Inflammatory macrophage (primary cell): ENCODE results near the gene ING4.

Source experiments
- DNase-seq, 2 donors: peaks; one replicate each; pipeline ENCODE4 v3.0.0-alpha.2; 2020 to 2022

Gene ING4

DNA sequence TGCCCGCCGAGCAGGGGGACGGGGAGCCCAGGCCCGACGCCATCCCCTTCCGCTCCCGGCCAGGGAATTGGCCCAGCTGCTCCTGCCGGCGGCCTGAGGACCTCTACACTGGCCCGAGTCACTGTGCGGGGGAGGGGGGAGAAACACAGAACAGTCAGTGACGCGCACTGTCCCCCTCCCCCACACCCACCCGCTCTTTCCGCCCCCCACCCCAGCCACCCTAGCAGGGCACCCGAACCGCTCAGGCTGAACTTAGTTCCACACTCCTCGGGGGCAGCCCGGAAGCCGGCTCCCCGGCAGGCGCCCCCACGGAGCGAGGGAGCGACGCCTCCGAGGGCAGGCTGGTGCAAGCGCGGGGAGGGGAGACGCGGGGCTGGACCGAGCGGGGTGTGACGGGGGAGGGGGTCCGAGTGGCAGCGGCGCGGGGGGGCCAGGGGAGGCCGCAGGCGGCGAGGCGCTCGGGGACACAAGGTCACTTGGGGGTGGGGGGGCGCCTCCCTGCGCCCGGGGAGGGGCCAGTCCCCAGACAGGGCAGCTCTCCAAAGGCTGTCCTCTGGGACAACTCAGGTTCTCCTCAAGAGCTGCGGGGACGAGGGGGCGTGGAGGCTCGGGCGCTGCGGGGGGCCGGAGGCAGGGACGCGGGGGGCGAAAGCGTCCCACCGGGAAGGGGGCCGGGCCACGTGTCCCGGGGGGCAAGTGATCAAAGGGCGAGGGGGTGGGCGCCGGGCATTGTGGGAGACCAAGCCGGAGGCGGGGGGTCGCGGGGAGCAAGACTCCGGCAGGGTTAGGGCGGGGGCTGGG lies 56.4 kb downstream of the ING4 start:
- peak; percentile 26 to 53 for DNase-seq

DNA sequence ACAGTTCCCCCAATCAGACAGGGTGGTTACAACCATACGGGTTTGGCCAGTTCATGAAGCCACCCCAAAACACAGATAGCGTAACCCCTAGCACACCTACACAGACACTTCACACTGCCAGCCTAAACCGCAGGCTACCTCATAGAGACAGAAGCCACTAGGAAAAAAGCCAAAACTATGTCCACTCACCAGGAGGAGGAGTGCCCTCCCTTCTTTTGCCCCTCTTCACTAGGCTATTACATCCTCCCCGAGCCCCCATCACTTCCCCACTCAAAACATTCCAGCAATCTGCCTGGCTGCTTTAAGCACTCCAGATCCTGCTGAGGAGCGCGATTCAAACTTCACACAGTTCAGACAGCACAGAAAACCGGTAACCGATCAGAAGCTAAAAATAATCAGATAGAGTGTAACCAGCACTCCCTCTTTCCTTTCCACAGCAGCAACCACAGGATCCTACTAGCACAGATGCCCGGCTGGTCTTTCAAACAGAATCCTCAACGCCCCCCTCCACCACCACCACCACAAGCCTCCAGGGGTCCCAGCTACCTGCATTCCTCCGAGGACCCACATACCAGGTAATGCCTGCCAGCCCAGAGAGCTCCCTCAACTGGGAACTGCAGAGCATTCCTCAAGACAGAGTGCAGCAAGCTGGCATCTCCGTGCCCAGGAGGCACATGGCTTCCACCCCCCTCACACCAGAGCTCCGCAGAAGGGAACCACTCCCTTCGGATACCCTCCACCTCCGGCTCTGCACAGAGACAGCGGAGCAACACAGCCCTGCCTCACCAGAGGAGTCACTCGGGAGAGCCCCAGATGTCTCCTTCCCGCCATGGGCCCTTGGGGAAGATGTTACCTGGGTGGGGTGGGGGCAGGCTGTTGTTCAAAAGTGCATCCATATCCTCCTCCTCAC lies 57.2 kb downstream of the ING4 start:
- DNase-seq, result peak in 1 of 2 donors; percentile 23

DNA sequence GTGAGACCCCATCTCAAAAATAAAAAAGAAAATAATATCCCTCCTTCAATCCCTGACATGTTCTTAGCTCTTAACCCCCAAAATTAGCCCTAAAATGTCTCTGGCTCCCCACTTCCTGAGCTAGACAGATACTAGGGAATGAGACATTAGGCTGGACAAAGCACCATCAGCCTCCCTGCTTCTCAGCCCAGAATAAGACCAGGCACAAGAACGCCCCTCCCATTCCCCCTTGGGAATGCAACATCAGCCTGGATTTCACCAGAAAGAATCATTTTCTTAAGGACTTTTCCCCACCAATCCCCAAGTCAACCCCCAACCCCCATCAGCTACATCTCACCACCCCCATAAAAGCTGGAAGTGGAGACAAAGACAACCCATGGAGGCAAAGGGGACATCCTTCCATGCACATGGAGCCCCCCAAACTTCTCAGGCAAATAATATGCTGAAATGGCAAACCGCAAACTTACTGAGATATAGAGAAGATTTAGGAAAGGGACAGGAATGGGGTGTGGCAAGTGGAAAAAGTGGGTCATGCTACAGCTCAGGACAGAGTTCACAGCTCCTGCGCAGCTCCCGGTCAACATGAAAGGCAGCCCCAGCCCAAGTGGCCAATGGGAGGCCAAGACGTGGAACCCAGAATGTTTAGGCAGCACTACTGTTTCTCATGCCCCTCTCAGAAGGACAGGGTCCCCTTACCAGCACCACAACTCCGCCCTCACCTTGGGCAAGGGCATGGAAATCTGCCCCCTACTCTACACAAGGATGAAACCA lies 58.5 kb downstream of the ING4 start:
- DNase-seq, result no peak

DNA sequence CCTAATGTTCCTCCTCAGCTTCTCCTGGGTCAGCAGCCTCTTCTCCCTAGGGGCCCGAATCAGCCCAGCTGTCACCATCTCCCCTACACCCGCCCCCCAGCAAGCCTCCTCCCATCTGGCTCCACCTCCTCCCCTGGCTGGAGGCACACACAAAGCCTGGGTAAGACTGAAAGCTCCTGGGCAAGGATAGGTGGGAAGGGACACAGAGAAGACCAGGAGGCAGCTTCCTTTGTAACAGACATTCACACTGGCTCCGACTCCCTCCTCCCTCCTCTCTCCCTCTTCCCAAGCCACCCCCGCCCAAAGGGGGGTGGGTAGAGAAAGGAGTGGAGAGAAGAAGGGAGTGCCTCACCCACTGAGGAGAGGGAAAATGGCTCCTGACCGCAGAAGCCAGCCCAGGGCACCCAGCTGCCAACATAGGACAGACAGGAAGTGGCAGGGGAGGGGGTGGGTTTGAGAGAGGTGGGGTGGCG lies 59.8 kb downstream of the ING4 start:
- DNase-seq, result no peak

DNA sequence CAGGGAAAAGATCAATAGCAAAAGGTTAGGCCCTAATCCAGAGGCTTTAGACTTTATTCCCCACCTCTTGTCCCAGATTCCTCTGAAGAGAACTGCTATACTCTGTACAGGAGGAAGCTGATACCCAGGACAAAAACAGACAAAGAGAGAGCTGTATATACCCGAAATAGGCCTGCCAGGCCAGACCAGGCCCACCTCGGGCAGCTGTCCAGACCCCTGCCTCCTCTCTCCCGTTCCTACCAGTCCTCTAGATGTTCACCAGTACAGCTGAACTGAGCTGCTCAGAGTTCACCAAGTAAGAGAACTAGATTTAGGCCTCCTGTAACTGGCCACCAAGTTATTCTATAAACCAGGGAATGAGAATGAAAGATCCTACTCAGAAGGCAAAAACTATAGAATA lies 60.4 kb downstream of the ING4 start:
- no peak for DNase-seq
